Measurements from ENCODE around the gene GRB2.
"Not testable (repeated sequence)": the region's sequence is repeated elsewhere in the genome, so short reads cannot be mapped to it uniquely, and the experiment has no call there.

DNA sequence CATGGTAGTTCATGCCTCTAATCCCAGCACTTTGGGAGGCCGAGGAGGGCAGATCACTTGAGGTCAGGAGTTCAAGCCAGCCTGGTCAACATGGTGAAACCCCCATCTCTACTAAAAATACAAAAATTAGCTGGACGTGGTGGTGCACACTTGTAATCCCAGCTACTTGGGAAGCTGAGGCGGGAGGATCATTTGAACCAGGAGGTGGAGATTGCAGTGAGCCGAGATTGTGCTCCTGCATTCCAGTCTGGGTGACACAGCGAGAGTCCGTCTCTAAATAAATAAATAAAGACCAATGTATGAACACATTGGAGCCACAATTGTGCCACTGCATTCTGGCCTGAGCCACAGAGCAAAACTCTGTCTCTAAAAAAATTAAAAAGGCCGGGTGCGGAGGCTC, 31.9 kb upstream of the GRB2 start:
- TF ChIP-seq MXD4 (CRISPR knock-in tag; IDR thresholded peaks at IDR 0.05; ENCODE audit: borderline replicate concordance); ZNF121 (CRISPR knock-in tag; IDR thresholded peaks at IDR 0.05); SMAD3 (CRISPR knock-in tag; IDR thresholded peaks at IDR 0.05; ENCODE audit: borderline replicate concordance); JUN (CRISPR knock-in tag; IDR thresholded peaks at IDR 0.05); CREB1 (CRISPR knock-in tag; IDR thresholded peaks at IDR 0.05): not testable (repeated sequence)
- TF ChIP-seq, protein P1, sequence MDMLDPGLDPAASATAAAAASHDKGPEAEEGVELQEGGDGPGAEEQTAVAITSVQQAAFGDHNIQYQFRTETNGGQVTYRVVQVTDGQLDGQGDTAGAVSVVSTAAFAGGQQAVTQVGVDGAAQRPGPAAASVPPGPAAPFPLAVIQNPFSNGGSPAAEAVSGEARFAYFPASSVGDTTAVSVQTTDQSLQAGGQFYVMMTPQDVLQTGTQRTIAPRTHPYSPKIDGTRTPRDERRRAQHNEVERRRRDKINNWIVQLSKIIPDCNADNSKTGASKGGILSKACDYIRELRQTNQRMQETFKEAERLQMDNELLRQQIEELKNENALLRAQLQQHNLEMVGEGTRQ (CRISPR knock-in tag; IDR thresholded peaks at IDR 0.05), result not testable (repeated sequence)
- TF ChIP-seq, protein P2, sequence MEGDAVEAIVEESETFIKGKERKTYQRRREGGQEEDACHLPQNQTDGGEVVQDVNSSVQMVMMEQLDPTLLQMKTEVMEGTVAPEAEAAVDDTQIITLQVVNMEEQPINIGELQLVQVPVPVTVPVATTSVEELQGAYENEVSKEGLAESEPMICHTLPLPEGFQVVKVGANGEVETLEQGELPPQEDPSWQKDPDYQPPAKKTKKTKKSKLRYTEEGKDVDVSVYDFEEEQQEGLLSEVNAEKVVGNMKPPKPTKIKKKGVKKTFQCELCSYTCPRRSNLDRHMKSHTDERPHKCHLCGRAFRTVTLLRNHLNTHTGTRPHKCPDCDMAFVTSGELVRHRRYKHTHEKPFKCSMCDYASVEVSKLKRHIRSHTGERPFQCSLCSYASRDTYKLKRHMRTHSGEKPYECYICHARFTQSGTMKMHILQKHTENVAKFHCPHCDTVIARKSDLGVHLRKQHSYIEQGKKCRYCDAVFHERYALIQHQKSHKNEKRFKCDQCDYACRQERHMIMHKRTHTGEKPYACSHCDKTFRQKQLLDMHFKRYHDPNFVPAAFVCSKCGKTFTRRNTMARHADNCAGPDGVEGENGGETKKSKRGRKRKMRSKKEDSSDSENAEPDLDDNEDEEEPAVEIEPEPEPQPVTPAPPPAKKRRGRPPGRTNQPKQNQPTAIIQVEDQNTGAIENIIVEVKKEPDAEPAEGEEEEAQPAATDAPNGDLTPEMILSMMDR (IDR thresholded peaks at IDR 0.05), result not testable (repeated sequence)
- TF ChIP-seq, protein P3, sequence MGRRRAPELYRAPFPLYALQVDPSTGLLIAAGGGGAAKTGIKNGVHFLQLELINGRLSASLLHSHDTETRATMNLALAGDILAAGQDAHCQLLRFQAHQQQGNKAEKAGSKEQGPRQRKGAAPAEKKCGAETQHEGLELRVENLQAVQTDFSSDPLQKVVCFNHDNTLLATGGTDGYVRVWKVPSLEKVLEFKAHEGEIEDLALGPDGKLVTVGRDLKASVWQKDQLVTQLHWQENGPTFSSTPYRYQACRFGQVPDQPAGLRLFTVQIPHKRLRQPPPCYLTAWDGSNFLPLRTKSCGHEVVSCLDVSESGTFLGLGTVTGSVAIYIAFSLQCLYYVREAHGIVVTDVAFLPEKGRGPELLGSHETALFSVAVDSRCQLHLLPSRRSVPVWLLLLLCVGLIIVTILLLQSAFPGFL (CRISPR knock-in tag; IDR thresholded peaks at IDR 0.05; ENCODE audit: borderline replicate concordance), result not testable (repeated sequence)
- TF ChIP-seq, protein P4, sequence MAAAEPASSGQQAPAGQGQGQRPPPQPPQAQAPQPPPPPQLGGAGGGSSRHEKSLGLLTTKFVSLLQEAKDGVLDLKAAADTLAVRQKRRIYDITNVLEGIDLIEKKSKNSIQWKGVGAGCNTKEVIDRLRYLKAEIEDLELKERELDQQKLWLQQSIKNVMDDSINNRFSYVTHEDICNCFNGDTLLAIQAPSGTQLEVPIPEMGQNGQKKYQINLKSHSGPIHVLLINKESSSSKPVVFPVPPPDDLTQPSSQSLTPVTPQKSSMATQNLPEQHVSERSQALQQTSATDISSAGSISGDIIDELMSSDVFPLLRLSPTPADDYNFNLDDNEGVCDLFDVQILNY (CRISPR knock-in tag; IDR thresholded peaks at IDR 0.05), result not testable (repeated sequence)
- TF ChIP-seq, protein P5, sequence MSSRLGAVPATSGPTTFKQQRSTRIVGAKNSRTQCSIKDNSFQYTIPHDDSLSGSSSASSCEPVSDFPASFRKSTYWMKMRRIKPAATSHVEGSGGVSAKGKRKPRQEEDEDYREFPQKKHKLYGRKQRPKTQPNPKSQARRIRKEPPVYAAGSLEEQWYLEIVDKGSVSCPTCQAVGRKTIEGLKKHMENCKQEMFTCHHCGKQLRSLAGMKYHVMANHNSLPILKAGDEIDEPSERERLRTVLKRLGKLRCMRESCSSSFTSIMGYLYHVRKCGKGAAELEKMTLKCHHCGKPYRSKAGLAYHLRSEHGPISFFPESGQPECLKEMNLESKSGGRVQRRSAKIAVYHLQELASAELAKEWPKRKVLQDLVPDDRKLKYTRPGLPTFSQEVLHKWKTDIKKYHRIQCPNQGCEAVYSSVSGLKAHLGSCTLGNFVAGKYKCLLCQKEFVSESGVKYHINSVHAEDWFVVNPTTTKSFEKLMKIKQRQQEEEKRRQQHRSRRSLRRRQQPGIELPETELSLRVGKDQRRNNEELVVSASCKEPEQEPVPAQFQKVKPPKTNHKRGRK (CRISPR knock-in tag; IDR thresholded peaks at IDR 0.05; ENCODE audit: borderline replicate concordance), result not testable (repeated sequence)
